GM19455 (cell line): ENCODE results near the gene OR10G6.
"Not testable (repeated sequence)": the region's sequence is repeated elsewhere in the genome, so short reads cannot be mapped to it uniquely, and the experiment has no call there.

Experiments
- ATAC-seq: cut with Tn5 transposase; IDR thresholded peaks from one replicate; pipeline ENCODE4 v1.9.1; 2021; ENCODE audit not compliant: unreplicated experiment

OR10G6 gene, protein sequence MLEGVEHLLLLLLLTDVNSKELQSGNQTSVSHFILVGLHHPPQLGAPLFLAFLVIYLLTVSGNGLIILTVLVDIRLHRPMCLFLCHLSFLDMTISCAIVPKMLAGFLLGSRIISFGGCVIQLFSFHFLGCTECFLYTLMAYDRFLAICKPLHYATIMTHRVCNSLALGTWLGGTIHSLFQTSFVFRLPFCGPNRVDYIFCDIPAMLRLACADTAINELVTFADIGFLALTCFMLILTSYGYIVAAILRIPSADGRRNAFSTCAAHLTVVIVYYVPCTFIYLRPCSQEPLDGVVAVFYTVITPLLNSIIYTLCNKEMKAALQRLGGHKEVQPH

DNA sequence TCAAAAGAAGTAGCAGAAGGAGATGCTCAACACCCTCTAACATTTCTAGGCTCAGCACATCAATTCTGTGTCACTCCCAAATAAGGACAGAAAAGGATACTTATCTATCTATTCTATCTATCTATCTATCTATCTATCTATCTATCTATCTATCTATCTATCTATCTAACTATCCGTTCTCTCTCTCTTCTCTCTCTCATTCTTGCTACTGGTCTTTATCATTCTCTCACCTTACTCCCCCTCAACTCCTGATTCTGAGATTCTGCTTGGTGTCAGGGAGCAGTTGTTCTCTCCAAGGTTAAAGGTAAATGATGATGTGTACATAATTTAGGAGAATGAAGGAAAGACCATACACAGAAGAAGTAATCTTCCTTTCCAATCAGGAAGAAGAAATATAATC, at the start of gene OR10G6:
TSS of gene OR10G6 (minus strand) at position 43 of the 400 bp plus-strand sequence. CDS start at position 43, 0 bp downstream.
- ATAC-seq = no peak

DNA sequence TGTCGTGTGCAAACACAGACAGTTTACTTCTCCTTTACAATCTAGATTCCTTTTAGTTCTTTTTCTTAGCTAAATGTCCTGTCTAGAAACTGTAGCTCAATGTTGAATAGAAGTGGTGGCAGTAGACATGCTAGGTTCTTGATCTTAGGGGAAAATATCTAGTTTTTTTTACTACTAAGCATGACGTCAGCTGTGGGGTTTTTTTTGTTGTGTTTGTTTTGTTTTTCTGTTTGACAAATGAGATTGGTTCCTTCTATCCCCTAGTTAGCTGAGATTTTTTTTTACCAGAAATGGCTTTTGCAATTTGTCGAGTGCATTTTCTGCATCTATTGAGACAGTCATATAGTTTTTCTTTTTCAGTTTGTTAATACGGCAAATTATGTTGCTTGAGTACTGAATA, 48.5 kb upstream of the OR10G6 start:
- ATAC-seq = no peak

DNA sequence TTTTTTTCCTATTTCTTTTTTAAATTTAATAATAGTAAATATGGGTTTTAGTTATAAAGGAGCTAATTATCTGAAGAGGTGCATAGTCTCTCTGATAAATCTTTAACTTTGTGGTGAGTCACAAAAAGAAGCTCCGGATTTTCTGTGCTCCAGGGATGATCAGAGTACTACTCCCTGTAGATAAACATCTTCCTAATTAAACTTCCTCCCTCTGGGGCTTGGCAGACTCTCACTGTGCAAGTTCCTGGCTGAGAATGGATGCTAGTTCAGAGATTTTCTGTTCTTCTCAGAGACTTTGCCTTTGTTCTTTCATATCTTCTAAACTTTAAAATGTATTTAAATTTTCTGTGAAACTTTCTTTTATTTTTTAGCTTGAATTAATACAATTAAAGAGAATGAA, 46.3 kb upstream of the OR10G6 start, which contains the start of gene OR10G7:
TSS of gene OR10G7 (minus strand) at position 72 of the 400 bp plus-strand sequence. CDS start 2,324 bp downstream, outside the sequence.
- no peak for ATAC-seq

DNA sequence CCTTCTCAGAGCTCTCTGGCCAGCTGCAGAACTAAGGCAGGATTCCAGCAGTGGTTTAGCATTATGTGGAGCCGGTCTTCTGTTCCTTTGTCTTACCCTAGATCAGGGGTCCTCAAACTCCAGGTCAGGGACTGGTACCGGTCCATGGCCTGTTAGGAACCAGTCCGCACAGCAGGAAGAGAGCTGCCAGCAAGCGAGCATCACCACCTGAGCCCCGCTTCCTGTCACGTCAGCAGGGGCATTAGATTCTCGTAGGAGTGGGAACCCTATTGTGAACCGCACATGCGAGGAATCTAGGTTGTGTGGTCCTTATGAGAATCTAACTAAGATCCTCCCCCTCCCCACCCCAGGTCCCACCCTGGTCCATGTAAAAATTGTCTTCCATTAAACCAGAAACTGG, 44.6 kb upstream of the OR10G6 start:
- no peak for ATAC-seq

DNA sequence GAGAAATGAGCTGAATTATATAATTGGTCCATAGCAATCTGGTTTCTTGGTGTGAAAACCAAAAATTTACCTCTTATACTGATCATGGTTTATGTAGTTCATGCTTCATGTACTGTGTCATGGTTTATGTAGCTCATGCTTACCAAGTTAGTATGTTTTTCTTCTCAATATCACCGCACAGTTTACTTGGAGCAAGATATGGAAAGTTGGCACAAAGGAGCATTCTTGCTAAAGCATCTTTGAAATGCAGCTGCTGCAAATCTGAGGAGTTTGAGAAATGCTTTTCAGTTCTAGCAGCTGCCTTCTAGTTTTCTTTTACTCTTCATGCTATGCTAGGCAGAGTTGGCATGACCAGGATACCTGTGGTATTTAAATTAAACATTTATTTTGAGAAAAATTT, 41.7 kb upstream of the OR10G6 start:
- ATAC-seq = no peak

DNA sequence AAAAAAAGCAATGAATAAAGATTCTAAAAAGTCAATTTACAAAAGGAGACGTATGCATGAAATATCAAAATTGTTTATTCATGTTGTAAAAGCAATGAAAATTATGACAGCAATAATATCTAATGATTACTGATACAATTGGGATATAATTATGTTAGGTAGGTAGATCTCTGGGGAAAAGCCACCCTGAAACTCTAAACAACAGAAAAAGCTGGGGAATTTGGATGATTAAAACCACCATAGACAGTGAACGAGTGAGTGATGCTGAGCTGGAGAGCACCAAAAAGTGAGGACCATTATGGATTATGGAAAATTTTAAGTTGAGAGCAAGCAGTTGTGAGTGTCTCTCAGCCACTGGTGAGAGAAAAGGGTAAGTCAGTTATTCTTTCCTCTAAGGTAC, 31.5 kb upstream of the OR10G6 start, which contains the start of gene OR10G8:
TSS of gene OR10G8 (plus strand) at position 301 of the 400 bp plus-strand sequence. CDS start 2,825 bp downstream, outside the sequence.
- ATAC-seq = no peak

DNA sequence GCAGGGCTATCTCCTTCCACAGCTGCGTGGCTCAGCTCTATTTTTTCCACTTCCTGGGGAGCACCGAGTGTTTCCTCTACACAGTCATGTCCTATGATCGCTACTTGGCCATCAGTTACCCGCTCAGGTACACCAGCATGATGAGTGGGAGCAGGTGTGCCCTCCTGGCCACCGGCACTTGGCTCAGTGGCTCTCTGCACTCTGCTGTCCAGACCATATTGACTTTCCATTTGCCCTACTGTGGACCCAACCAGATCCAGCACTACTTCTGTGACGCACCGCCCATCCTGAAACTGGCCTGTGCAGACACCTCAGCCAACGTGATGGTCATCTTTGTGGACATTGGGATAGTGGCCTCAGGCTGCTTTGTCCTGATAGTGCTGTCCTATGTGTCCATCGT, 20.9 kb upstream of the OR10G6 start:
- not testable (repeated sequence) for ATAC-seq

DNA sequence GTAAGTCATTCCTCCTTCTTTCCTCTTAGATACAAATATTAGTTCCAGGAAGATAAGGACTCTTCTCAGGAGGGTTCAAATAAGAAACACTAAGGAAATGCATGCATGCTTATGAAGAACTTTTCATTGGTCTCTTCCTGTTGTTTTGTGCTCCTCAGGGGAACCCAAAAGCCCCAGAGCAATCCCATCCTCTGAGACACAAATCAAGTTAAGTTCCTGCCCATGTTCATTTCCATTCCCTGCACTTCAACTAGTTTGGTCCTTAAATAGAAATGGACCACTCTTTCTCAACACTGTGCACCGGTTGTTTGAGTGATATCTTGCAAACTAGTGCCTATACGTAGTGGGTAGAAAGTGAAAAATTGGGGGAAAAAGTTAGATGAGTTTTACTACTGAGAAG, 17.7 kb upstream of the OR10G6 start, which contains the start of gene OR10G4:
TSS of gene OR10G4 (plus strand) at position 301 of the 400 bp plus-strand sequence. CDS start 2,578 bp downstream, outside the sequence.
- no peak for ATAC-seq

DNA sequence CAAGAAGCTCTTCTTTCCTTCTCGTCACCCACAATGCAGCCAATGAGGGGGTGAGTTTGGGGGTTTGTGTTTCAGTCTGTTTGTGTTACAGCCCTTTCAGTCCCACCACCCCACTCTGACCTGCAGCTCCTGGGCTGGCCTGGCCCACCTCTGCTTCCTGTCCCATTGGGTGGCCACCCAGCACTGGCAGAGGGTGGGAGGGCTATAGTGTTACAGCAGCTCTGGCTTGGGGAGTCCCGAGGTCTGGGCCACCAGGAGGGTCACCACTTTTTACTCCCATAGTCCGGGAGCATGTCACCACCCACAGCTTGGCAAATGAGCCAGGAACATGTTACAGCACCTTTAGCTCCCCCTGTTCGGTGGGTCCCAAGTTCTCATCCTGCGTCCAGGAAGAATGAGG, 15.7 kb downstream of the OR10G6 start:
- ATAC-seq = no peak

DNA sequence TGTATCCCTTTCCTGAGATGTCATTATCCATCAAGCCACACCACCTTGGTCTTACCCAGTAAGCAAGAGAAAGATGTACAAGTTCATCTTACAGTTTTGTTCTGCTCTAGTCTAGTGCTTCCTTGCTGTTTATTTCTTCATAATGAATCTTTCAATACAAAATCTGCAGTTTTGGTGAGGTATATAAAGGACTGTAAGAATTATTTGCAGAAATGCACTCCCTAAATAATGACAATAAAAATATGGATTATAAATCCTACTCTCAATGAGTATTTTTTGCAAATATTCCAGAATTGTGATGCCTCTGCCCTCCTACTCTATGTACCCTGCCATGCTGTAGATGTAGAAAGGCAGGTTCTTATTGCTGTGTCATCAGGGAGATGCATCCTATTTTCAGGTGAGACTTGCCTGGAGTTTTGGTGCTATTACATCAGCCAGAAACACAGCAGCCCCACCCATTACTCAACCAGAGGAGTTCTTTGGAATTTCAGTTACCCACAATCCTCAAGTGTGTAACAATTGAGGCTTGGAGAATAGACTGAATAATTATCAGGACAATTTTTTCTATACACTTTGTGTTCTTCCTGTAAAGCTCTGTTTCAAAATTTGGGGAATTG, 17.1 kb downstream of the OR10G6 start, which contains the start of gene OR10S1:
TSS of gene OR10S1 (minus strand) at position 51 of the 617 bp plus-strand sequence. CDS start 117 bp downstream, outside the sequence.
- ATAC-seq = no peak

DNA sequence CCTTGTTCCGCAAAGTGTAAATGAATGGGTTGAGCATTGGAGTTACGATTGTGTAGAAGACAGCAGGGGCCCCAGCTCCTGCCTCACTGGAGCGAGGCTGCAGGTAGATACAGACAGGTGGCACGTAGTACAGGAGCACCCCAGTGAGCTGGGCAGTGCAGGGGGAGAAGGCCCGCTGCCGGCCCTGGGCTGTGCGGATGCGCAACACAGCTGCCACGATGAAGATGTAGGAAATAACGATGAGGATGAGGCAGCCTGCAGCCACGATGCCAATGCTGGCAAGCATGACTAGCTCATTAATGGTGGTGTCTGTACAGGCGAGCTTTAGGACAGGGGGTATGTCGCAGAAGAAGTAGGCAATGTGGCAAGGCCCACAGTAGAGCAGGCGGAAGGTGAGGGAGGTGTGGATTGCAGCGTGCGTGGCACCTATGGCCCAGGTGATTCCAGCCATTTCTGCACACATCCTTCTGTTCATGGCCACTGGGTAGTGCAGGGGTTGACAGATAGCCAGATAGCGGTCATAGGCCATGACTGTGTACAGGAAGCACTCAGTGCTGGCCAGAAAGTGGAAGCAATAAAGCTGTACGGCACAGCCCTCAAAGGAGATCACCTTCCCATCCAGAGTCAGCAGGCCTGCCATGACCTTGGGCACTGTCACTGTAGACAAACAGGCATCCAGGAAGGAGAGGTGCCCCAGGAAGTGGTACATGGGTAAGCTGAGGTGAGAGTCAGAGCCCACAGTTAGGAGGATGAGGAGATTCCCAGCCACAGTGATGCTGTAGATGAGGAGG, 18.0 kb downstream of the OR10G6 start:
- no peak for ATAC-seq

DNA sequence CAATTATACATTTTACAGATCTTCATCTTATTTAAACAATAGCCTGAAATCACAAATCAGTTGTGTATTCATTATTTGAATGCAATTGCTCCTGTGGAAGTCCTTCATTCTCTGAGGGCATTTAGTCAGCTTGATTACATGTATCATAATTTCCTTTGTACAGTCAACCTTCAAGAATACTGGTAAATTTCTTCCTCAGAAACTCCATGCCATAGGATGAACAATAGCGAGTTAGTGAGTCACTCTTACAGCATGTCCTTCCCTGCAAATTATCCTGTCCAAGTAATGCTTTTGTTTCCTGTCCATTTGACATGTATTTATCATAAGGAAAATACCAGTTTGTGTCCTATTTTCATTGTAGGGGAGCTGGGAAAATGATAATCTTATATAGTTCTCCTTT, 21.1 kb downstream of the OR10G6 start:
- no peak for ATAC-seq

DNA sequence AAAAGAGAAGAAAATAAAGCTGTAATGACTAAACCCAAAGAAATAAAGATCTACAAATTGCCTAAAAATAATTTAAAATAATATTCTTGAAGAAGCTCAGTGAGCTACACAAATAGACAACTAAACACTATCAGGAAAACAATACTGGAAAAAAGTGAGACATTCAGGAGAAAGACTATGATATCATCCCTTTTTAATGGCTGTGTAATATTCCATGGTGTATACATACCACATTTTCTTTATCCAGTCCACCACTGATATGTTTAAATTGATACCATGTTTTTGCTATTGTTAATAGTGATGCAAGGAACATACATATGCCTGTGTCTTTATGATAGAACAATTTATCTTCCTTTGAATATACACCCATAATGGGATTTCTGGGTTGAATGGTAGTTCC, 38.2 kb downstream of the OR10G6 start:
- no peak for ATAC-seq

DNA sequence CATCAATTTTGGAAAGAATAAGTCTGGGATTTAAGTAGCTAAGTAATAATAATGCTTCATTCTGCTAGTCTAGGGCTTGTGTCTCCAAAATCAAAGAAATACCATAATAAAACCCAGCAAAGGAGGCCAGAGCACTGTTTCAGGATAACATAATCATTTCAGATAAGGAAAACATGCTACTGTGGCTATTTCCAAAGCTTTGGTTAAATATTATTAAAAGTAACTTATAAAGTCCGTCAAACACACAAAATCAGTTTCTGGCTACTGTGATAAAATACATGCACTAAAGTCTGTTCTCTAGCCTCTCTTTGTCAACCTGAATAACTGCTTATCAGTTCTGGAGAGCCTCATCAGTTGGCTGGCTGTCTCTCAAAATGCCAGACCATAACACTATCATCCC, 49.8 kb downstream of the OR10G6 start:
- ATAC-seq = no peak
